ENCODE measurements around the gene BST2. TPM values are rescaled to one million over a fixed set of nuclear protein-coding genes. Genes with fewer than 3 reads are reported as not detected.
A peak's percentile ranks its signal among the peaks of the same experiment; 100 is the strongest.

The BST2 gene
- total RNA-seq, 2 experiments from 2014 or later: 222 to 230 TPM

GRCh38 chr19:17357078-17357666 is 48.3 kb downstream of the BST2 start:
- DNase-seq: no peak
- ATAC-seq: no peak
- ChIA-PET POLR2A (no interaction called here), CTCF (interaction anchor here (1.3 kb wide), 1 partner anchor 12 kb away, joined by 3 read pairs; no protein-coding TSS in a partner anchor)
- no peak overlapping the region for H3K27ac Mint-ChIP-seq
- peaks cover 2% of the 10 kb centered on the region for H3K27me3 Mint-ChIP-seq (ENCODE audit: low read depth)
- H3K36me3 Mint-ChIP-seq (ENCODE audit: low read depth): no peaks in the 10 kb centered on the region
- no peaks in the 10 kb centered on the region for H3K9me3 Mint-ChIP-seq (ENCODE audit: insufficient read depth)
- peaks cover 5% of the 10 kb centered on the region for H3K4me1 Mint-ChIP-seq (ENCODE audit: low read depth)
- H3K4me3 Mint-ChIP-seq: no peak overlapping the region

GRCh38 chr19:17353386-17353785 is 52.0 kb downstream of the BST2 start:
- CTCF ChIA-PET: no interaction called here

More at GRCh38 chr19:17353386-17353785, 52.0 kb downstream of the BST2 start:
- Mint-ChIP-seq H3K4me3 (no peak overlapping the region), H3K4me1 (ENCODE audit: low read depth) (peaks cover 25% of the 10 kb centered on the region), H3K27ac (peak overlapping the region; percentile 24), H3K27me3 (ENCODE audit: low read depth) (peaks cover 17% of the 10 kb centered on the region), H3K9me3 (ENCODE audit: insufficient read depth) (no peaks in the 10 kb centered on the region), H3K36me3 (ENCODE audit: low read depth) (no peaks in the 10 kb centered on the region)
- POLR2A ChIA-PET: no interaction called here
- DNase-seq: no peak
- no peak for ATAC-seq

Other genes with a start within 250 kb of the BST2 start
- 10 to 100 TPM; 26.5 to 27.9 TPM for gene USE1, start 190.3 kb downstream of the BST2 start, total RNA-seq
- gene OCEL1, start 179.4 kb downstream of the BST2 start, total RNA-seq: 10 to 100 TPM; 24.3 to 28.3 TPM
- gene NR2F6, start 159.7 kb downstream of the BST2 start, total RNA-seq: 1 to 10 TPM; 4.1 to 4.3 TPM
- gene USHBP1, start 140.9 kb downstream of the BST2 start, total RNA-seq: not detected
- gene BABAM1, start 138.2 kb downstream of the BST2 start, total RNA-seq: 100 to 1,000 TPM; 116 to 117 TPM
- gene ANKLE1, start 123.7 kb downstream of the BST2 start, total RNA-seq: 10 to 100 TPM; 10.7 to 13.8 TPM
- 1 to 10 TPM; 8.9 to 9.7 TPM for gene ABHD8, start 102.2 kb downstream of the BST2 start, total RNA-seq
- gene MRPL34, start 99.8 kb downstream of the BST2 start, total RNA-seq: 100 to 1,000 TPM; 112 to 126 TPM
- 10 to 100 TPM; 44.6 to 49.8 TPM for gene DDA1, start 96.1 kb downstream of the BST2 start, total RNA-seq
- gene ANO8, start 70.8 kb downstream of the BST2 start, total RNA-seq: 10 to 100 TPM; 13.6 to 16.4 TPM
- 10 to 100 TPM; 38.6 to 39.4 TPM for gene GTPBP3, start 68.1 kb downstream of the BST2 start, total RNA-seq
- under 1 TPM in 1 of 2 experiments, not detected in 1; 0.11 TPM for gene PLVAP, start 28.3 kb downstream of the BST2 start, total RNA-seq
- gene CCDC194, start 11.4 kb downstream of the BST2 start, total RNA-seq: 1 to 10 TPM; 4.7 to 4.8 TPM
- gene MVB12A, start 14.4 kb upstream of the BST2 start, total RNA-seq: 10 to 100 TPM; 36.6 to 40.3 TPM
- gene TMEM221, start 43.0 kb upstream of the BST2 start, total RNA-seq: not detected
- gene NXNL1, start 55.3 kb upstream of the BST2 start, total RNA-seq: not detected
- gene SLC27A1, start 64.9 kb upstream of the BST2 start, total RNA-seq: 1 to 10 TPM; 7.3 to 7.4 TPM
- gene PGLS, start 106.0 kb upstream of the BST2 start, total RNA-seq: 10 to 100 TPM; 94.0 to 99.9 TPM
- 10 to 100 TPM; 74.6 to 75.0 TPM for gene COLGALT1, start 150.0 kb upstream of the BST2 start, total RNA-seq